Measurements from ENCODE around the gene FAM20C.
A peak's percentile ranks its signal among the peaks of the same experiment; 100 is the strongest.
"Not testable (repeated sequence)": the region's sequence is repeated elsewhere in the genome, so short reads cannot be mapped to it uniquely, and the experiment has no call there.

FAM20C gene

DNA sequence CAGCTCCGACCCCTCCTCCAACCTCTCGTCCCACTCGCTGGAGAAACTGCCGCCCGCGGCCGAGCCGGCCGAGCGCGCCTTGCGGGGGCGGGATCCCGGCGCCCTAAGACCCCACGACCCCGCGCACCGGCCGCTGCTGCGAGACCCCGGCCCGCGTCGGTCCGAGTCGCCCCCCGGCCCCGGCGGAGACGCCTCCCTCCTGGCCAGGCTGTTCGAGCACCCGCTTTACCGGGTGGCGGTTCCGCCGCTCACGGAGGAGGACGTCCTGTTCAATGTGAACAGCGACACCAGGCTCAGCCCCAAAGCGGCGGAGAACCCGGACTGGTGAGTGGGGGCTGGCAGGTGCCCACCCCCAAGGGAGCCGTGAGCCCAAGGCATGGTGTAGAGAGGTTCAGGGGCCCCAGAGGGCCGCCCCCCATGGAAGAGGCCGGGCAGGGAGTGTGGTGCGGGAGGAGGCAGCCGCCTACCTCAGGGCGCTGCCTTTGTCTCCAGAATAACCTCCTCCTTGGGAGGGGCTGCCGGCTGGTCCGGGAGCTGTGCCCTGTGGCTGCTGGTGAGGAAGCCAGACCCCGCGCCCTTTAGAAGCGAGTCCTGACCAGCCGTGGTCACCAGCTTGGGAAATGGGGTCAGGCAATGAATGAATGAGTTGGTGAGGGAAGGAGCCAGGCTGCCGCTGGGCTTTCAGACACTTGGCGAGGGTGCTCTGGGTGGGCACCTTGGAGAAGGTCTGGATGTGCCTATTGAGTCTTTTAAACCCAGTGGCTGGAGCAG lies 1.3 kb downstream of the FAM20C start:
- no peak for DNase-seq

DNA sequence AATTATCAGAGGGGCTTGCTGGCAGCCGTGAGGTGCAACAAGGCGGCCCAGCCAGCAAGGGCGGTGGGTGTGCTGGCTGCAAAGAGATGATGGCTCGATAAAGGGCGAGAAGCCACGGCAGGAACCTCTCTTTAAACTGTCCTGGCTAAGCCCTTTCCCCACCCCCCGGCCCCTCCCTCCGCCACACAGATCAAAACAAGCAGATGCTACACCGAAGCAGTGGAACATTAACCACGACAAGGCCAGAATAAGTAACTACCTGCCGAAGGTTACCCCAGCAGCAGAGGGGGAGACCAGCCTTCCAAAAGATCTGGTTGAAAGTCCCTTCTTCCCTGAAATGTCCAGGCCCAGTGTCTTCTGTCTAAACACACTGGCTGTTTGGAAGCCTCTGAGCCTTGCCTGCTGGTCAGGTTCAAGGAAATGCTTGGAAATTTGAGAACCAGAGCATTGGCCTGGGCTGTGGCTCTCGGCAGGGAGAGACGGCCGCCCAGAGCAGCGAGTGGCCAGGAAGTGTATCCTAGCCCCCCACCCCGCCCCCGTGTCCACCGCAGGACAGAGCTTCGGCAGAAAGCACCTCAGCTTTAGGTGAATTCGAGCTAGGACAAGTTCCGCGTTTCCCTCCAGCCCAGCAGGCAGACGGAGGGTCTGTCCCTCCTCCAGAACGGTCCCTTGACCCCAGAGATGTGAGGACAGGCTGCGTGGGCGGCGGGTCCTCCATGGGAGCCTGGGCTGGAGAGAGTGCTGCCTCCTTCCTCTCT lies 2.1 kb downstream of the FAM20C start:
- no peak for DNase-seq

DNA sequence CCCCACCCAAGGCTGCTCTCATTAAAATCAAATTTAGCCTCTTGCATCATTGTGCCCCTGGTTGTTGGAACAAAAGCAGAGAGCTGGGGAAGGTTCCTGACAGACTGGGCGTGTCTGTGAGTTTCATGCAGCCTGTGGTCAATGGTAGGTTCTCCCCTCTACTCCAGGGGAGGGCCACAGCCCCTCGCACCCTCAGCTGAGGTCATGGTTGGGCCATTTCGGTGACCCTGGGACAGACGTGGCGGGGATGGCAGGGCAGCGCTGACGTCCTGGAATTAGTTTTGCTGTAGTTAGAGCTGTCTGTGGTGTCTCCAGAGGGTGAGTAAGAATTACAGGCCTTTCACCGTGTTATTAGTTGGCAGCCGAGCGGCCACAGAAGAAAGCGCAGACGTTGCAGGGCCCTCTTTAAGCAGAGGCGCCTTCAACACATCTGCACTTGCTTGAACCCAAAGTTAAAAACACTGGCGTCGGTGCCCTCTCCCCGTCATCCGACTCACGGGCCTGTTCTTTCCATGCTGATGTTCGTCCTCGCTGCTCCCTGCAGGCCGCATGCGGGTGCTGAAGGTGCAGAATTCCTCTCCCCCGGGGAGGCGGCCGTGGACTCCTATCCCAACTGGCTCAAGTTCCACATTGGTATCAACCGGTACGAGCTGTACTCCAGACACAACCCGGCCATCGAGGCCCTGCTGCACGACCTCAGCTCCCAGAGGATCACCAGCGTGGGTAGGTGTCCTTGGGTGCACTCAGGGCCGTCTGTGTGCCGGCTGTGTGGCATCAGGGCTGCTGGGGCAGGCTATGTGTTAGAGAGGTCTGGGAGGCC lies 2.8 kb downstream of the FAM20C start:
- no peak for DNase-seq

DNA sequence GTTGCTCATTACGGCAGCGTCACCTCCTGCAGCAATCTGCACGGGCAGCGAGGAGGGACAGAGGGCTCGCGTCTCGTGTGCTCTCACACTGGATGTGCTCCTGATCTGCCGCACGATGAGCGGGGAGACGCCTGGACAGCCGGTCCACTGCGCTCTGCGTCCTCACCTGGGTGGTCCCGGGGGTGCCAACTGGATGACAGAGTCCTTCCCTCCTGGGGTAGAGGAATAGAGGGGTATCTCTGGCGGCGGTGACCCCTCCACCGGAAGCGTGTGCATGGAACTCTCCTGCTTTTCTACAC lies 3.4 kb downstream of the FAM20C start:
- DNase-seq, result no peak

DNA sequence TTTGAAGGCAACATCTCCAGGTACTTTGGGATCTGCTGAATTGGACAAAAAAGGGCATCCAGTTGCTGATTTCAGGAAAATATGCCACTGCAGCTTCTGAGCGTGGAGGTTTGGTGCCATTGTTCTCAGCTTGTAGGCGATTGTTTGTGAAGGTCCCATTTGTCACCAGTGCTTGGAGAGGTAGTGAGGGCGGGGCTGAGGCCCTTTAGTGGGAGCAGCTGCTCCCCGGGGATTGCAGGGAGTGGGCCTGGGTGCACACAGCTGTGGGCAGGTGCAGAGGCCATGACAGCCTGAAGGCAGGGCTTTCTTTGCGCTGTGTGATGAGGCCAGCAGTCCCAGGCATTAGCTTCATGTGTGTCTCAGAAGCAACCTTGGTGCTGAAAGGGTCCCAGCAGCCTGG lies 3.9 kb downstream of the FAM20C start:
- DNase-seq, result peak; percentile 83

DNA sequence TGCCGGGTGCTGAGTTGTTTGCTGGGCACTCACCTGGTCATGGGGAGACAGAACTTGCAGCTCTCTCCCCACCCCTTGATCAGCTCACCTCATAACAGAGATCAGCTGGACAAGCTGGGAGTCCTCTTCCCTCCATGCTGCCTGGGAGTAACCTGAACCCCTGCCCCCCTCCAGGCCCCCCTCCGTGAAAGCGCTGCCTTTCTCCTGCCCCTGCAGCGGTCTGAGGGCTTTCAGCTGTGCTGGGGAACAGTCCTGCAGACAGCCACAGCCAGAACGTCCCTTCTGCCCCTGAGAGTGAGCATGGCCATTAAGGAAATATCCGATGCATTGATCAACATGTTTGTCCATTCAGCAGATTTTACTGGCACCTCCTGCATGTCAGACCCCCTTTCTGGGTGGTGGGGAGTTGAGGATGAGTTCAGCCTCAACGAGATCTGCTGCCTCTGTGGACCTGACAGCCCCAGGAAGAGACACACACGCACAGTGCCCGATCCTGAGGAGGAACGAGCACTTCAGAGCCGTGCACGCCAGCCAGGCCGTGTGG lies 4.5 kb downstream of the FAM20C start:
- no peak for DNase-seq

DNA sequence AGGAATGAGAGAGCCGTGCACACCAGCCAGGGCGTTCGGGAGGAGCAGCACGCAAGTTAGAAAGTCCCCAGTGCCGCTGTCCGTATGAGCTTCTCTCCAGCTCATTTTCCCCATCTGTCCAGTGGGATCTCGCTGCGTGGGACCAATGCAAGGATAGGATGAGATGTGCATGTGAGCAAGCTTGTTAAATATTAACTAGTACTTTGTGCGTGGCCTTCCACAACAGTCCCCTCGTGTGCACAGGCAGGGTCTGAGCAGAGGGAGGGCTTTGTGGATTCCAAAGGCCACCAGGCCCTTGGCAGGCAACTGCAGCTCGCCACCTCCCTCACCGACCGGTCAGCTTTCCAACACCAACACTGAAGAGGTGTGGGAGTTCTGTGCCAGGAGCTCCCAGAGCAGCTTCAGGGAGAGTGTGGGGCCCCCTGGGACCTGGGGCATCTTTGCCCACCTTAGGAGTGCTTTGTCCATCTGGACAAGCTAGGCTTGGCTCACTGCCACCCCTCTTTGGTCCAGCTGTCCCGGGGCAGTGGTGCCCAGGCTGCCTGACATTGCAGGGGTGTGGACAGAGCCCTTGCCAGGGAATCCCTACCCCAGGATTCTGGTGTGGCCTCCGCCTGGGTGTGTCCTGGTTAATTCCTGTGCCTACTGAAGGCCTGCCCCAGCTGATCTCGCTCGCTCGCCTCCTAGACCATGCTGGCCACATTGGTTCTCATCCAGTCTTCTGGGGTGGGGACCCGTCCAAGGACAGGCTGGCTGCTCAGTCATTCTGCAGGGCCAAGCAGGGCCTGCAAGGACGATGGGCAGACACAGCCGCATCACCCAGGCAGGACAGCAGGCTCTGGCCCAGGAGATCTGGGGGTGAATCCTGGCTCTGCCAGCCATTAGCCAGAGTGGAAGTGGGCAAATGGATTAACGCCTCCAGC lies 5.3 kb downstream of the FAM20C start:
- no peak for DNase-seq

DNA sequence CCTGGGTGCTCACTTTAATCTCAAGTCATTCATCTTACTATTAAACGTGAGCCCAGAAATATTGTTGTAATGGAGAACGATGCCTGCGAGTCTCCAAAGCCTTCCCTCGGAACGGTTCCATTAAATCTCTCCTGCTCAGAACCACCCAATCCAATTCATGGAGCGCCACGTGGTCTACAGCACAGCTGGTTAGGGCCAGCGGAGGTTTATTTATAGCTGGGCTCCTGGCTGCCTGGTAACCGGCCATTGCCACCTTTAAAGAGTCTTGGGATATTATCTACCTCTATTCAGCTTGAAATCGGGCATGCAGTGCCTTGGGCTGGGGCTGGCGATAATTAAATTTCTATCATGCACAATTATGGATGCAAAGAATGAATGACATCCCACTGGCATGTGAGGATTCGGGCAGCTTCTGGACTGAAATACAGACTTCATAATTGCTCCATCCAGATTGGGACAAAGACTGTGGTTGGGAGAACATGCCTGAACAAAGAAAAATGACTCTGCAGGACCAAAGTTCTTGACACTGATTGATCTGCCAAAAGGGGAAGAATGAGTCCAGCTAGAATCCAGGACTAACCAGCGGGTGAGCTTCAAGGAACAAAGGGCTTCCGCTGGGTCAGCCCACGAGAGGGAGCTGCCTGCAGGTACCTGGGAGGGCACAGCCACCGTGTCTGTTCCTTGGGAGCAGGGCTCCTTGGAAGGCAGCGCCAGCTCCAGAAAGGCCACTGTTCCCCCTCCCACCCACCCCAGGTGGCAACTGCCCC lies 7.3 kb downstream of the FAM20C start:
- DNase-seq, result no peak

DNA sequence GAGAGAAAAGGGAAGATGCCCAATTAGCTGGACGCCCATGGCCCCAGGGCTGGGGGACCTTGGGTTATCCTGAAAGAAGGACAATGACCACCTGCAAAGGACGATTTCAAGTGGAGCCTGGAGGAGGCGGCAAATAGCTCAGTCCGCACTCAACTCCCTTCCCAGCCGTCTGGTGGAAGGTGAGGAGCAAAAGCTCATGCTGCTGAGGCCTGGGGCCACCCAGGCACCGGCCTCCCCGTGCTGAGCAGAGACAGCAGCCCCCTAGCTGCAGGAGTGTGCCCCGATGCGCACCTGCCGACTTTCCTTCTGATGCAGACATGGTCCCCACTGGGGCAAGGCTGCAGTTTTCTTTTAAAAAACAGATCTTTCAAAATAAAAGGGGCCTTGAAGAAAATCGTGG lies 7.9 kb downstream of the FAM20C start:
- DNase-seq, result no peak

DNA sequence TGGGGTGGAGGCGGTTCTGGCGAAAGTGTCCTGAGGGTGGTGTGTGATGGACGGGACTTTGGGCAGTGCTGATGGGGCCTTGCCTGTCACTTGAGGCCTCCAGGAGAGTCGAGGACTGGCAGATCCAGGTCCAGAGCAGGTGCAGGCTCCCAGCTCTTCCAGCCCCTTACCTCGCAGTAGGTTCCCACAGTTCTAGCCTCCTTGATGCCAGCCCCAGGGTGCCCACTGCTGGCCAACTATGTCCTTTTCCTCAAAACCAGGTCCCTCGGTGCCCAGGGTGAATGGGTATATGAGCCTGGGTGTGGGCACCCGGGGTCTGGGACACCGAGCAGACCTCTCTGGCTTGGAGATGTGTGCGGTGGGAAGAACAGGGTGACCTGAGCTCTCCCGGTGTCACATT lies 8.3 kb downstream of the FAM20C start:
- no peak for DNase-seq

DNA sequence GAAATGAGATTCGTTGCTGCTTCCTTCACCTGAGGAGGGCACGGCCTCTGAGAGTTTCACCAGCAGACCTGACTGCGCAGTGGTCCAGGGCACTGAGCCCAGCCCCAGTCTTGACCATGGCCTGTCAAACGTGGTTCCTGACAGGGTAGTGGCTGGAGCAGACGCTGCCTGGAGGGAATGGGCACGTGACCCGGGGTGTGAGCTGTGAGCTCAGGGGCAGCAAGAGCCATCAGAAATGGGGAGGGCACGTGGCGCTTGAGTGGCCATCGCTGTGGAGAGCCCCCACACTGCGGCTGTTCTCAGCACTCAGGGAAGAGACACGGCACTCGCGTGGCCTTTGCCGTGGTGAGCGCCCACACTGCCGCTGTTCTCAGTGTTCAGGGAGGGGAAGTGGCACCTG lies 12.0 kb downstream of the FAM20C start:
- no peak for DNase-seq

DNA sequence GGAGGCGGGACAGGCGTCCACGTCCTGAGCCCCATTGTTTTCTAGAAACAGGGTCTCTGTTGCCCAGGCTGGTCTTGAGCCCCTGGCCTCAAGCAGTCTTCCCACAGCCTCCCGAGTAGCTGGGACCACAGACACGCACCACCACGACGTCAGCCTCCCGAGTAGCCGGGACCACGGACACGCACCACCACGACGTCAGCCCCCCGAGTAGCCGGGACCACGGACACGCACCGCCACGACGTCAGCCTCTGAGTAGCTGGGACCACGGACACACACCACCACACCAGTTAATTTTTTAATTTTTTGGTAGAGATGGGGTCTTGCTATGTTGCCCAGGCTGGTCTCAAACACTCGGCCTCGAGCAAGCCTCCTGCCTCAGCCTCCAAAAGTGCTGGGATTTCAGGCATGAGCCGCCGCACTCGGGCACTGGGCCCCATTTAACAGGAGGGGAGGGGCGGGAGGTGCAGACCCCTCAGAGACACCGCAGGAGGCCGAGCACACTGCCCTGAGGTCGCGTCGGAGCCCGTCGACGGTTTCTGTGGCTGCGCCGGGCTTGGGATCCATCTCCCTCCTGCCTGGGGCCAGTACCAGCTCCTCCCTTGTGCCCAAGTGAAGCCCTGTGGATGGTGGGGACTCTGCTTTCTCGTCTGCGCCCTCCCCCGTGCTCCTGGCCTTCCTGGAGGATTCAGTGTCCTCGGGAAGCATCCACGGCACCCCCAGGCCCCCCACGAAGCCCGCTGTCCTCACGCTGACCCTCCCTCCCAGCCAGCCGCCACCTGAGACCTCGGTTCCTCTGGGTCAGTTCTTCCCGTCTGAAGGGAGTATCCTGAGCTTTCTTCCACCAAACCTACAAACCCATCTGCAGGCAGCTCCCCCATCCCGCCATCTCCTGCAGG lies 13.0 kb downstream of the FAM20C start:
- DNase-seq, result no peak

DNA sequence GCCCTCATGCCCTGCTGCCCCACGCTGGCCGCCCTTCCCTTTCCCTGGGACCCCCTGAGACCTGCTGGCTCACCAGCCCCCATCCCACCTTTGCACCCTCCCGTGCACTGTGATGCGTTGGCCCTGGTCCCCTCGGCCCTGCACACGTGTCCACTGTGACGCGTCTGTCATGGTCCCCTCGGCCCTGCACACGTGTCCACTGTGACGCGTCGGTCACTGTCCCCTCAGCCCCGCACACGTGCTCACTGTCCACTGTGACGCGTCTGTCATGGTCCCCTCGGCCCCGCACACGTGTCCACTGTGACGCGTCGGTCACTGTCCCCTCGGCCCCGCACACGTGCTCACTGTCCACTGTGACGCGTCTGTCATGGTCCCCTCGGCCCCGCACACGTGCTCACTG lies 14.0 kb downstream of the FAM20C start:
- DNase-seq, result not testable (repeated sequence)

DNA sequence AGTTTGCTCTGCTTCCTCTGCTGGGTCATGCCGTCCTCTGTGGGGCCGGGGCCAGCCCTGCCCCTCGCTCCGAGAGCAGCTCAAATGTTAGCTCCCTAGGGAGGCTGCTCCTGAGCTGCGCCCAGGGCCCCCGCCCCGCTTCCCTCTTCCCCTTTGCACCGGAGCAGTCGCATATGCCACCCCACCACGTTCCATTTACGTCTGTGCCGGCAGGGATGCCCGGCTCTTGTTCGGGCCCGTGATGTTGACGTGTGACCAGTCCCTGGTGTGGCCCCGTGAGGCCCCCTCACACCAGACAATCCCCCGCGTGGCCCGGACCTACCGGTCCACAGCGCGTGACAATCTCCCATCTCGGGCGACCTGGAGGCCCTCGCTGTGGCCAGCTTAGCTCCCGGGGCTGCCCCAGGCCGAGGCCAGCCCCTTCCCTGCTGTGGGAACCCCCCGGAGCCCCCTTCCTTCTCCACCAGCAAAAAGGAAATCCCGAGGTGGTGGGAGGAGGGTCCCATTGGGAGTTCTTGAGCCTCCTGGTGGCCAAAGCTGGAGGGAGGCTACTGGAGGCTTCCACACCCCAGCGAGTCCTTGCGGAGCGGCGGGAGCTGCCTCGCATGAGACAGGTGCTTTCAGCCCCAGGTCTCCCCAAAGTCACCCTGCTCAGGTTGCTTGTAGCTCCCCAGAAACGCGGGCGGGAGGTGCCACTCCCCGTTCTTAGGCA lies 15.2 kb downstream of the FAM20C start:
- no peak for DNase-seq

DNA sequence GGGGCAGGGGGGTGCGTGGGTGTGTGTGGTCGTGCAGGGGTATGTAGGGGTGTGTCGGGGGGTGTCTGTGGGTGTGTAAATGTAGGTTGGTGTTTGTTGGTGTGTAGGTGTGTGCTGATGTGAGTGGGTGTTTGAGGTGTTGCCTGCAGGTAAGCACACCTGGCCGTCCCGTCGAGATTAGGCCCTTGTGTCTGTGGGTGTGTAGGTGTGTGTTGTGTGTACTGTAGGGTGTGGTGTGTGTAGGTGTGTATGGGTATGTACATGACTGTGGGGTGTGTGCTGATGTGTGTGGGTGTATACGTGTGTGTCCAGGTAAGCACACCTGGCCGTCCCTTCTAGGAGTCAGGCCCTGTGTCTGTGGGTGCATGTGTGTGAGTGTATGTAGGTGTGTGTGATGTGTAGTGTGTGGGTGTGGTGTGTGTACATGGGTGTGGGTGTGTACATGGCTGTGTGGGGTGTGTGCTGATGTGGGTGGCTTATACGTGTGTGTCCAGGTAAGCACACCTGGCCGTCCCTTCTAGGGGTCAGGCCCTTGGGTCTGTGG lies 15.8 kb downstream of the FAM20C start:
- DNase-seq, result no peak

DNA sequence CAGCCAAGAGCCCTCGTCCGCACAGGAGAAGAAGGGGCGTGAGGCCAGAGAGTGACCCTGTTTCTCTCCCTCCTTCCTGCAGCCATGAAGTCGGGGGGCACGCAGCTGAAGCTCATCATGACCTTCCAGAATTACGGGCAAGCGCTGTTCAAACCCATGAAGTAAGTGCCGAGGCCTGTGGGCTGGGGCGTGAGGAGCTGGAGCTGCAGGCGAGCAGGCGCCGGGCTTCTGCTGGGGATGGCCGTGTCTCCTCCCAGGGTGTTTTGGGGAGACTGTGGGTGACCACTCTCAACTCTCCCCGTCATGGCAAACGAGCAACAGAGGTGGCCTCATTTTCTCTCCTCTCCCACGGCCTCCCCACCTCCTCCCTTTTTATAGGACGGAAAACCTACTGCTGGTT lies 16.4 kb downstream of the FAM20C start:
- DNase-seq, result no peak

DNA sequence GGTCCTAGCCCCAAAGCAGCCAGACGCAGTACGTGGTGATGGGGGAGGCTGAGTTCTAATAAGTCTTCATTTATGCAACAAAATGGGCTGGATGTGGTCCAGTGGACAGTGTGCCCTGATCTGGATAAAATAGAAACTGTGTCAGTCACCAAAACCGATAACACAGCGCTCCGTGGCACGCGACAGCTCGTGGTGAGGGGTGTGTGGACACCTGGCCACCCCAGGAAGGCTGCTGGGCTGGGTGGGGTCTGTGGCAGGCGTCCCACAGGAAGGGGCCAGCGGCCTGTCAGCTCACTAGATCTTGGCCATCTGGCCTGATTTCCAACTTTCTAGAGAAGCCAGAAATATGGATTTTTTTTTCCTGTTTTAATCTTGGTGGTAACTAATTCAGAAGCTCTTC lies 17.0 kb downstream of the FAM20C start:
- no peak for DNase-seq

DNA sequence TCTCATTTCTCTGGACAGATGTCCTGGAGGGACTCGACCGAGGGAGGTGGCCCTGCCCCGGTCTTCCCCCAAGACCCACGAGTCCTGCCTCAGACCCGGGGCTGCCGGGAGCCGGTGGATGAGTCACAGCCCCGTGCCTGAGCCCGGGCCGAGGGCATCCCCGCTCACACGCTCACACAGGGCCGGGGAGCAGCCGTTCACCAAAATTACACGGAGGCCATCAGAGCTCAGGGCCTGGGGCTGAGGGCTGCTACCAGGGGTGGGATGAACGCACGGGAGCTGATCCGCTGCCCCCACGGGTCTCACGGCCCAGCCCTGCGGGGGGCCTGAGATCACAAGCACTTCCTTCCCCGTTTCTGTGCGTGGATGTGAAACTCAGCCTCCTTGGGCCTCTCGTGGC lies 17.5 kb downstream of the FAM20C start:
- DNase-seq, result no peak

DNA sequence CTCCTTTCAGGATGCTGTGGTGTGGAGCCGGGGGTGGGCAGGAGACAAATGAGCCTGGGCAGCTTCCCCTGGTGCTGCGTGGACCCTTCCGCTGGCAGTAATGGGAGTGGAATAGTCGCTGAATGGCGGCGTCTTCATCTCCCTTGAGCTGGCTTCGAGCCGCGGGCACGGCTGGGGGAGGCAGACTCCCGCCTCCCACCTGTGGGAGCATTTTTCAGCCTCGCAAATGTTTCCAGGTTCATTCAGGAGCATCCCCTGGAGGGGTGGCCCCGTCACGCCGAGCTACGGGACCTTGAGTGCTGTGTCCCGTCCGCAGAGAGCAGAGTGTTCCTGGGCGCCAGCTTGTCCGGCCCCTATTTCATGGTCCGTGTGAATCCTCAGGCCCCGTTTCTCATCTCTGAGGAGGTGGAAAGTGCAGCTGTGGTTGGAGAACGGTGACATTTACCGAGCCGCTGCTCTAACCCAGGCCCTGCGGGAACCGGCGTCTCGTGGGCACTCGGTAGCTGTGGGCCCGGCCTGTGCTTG lies 18.1 kb downstream of the FAM20C start:
- no peak for DNase-seq

Measured in NCI-H345 (cell line).